ENCODE results near the gene SFMBT2. TPM values are rescaled to one million over a fixed set of nuclear protein-coding genes. Genes with fewer than 3 reads are reported as not detected.
A peak's percentile ranks its signal among the peaks of the same experiment; 100 is the strongest.

SFMBT2 gene
- total RNA-seq, 1 donor from 2014 or later: 20.3 TPM

- no peak for DNase-seq (ENCODE audit: low spot score)
These were observed 14.9 kb upstream of the SFMBT2 start for GRCh38 chr10:7425691-7426090.

- no peak for DNase-seq (ENCODE audit: low spot score)
These were observed 14.1 kb upstream of the SFMBT2 start for GRCh38 chr10:7424919-7425318.

DNA sequence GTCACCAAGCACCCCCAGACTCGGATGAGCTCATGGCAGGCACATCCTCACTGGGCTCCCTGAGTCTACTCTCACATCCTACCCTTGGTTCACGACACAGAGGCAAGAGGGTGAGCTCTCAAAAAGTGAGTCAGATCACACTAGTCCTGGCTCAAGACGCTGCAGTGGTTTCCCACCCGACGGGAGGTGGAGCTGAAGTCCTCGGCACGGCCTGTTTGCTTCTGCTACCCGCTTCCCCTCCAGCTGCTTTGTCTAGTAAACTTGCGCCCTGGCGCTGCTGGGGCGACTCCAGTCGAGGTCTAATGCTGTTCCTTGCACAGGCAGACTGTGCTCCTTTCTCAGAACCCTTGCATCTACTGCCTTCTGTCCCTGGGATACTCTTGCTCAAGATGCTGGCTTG, 13.5 kb upstream of the SFMBT2 start:
- no peak for DNase-seq (ENCODE audit: low spot score)

GRCh38 chr10:7423521-7423920, 12.7 kb upstream of the SFMBT2 start:
- DNase-seq (ENCODE audit: low spot score): no peak

GRCh38 chr10:7421526-7421925, 10.7 kb upstream of the SFMBT2 start:
- no peak for DNase-seq (ENCODE audit: low spot score)

GRCh38 chr10:7419998-7420397, 9.2 kb upstream of the SFMBT2 start:
- DNase-seq (ENCODE audit: low spot score): no peak

DNA sequence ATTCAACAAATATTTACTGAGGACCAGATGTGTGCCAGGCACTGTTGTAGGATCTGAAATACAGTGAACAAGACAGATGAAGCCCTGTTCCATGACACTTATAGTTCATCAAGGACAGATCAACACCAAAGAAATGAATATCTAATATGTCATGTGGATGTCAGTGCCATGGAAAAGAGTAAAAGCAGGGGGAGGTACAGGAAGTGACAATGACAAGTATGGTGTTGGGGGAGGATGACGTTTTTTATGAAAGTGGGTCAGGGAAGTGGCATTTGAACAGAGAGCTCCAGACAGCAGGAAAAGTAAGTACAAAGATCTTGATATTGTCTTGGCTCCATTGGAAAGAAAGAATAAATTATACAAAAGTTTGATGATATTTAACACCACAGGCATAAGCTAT, 7.0 kb upstream of the SFMBT2 start:
- DNase-seq (ENCODE audit: low spot score): no peak

DNA sequence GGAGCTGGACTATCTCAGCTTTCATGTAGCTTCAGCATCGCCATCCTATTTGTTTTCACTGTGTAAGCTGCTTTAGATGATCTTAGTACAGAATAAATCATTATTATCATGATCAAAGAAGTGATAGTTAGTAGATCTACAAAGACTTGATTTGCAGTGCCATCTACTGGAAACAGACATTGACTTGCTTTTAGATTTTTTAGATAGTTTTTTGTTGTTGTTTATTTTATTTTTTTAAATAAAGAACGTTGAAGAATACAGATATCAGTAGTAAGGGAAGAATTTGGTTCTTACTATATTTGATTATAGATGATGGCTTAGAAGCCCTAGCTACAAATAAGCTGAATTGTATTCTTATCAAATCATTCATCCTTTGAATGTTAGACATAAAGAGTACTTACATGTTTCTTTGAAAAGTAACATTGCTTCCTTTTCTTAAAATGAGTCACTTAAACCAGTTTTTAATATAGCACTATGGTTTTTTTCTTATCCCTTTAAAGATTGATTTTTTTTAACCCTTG, 6.3 kb upstream of the SFMBT2 start:
- DNase-seq (ENCODE audit: low spot score): no peak

DNA sequence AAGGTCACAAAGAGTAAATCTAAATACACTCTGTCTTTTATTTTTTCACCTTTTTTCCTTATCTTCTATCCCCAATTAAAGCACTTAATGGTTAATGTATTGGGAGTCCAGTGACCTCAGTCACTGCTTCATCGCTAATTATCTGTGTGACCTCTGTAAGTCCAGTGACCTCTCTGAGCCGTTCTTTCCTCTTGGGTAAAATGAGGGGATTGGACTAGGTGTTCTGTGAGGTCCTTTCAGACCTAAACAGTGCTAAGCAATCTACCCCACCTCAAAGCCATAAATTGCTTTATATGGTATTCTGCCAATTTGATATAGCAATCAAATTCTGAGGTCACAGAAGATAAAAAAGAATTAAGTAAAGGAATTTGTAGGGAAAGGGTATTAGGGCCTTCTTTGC, 3.9 kb upstream of the SFMBT2 start:
- DNase-seq (ENCODE audit: low spot score): no peak

GRCh38 chr10:7412928-7413282, 2.1 kb upstream of the SFMBT2 start:
- no peak for DNase-seq (ENCODE audit: low spot score)

DNA sequence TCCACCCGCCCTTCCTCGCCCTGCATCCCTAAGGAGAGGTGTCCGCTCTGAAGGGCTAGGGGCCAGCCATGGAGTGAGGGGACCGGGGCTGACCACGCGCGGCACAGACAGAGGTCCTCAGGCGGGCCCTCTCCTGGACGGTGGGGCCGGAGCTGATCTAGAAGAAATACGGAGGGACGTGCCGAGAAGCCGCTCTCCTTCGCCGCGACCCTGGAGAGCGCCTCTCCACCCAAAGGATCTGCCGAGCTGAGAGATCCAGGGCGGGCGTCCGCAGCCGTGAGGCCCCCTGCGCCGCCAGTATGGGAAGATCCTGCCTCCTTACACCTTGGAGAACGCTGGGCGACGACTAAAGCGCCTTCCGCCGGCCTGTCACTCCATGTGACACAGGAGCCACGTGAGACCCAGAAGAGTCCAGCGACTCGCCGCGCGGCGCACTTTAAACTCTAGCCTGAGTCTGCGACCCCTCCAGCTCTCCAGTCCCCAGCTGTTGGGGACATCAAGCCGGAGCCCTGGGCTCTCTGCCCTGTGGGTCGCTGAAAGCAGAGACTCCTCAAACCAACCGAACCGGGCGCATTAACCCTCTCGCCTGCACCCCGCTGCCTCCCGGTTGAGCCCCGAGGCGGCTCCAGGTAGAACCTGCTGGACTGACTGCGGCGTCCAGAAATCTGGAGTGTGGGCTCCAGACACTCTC, 1.5 kb upstream of the SFMBT2 start:
- peak; percentile 68 for DNase-seq (ENCODE audit: low spot score)

DNA sequence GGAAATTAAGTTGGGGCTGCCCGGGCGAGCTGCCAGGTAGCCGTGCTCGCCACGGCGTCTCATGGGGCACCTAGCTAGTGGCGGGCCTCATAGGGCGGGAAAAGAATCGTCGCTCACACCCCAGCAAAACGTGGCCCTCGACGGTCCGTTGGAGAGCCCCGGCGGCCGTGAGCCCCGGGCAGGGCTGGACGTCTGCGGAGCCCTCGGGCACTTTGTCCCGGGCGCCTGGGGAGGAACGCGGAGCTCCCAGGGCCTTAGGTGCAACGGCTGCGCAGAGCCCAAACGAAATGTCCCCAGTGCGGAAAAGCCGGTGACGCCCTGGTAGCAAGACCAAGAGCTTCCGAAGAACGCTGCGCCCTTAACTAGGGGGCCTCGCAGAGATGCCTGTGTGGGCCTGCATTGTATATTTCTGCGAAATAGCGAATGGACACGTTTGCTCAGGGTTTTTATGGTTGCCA, 866 bp upstream of the SFMBT2 start:
- DNase-seq (ENCODE audit: low spot score): no peak

DNA sequence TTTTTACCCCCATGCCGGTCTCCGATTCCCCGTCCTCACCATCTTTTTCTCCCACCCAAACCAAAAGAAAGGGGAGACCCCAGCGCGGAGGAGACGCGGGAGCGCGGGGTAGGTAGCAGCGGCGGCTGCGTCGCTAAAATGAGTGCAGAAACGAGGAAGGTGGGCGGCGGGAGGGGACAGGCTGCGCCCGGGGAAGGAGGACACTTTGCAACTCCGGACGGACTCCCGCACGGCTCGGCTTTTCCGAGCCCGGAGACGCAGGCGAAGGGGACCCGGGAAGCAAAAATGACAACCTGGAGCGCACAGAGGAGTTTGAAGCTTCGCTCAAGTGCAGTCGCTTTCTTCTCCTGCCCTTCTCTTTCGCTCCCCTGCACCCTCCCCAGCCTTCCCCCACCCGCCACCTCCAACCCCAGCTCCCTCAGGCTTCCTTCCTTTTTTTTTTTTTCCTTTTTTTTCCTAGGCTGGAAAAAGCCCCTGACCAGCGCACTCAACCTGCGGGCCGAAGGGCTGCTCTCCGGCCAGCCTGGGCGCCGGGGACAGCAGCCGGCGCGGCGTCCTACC, 453 bp downstream of the SFMBT2 start:
- DNase-seq (ENCODE audit: low spot score): peak; percentile 47

- DNase-seq (ENCODE audit: low spot score): no peak
These were observed 1.1 kb downstream of the SFMBT2 start for GRCh38 chr10:7409732-7410168.

- peak; percentile 48 for DNase-seq (ENCODE audit: low spot score)
These were observed 1.6 kb downstream of the SFMBT2 start for GRCh38 chr10:7409045-7409731.

DNA sequence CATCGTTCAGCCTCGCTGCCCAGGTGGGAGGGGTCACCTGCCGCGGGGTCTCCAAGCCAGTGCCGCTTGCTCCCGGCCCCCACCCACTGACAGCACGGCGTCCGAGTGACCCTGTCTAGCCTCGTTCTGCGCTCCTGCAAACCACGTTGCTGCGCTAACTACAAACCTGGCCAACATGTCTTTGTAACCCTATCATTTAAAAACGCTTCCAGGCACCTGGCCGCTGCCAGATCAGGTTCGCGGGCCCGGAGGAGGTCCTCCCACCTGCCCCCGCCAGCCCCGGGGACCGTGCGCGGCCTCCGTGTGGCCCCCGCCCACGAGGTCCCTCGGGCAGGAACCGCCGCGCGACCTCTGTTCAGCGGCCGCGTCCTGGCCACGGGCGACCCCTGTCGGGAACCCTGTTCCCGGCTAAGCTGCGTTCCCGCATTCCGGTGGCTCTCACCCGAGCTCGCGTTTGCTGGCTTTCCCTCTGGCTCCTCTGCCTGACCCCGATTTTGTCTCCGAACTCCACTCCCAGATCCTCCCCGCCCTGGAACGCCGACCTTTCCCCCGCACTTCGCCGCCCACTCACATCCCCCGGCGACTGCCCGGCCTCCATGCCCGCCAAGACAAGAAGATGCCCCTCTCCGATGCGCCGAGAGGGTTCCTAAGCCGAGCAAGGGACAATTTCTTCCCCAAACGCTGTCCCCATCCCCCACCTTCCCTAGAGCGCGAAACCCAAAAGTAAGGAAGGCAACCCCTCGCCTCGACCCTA, 2.4 kb downstream of the SFMBT2 start:
- peak; percentile 71 for DNase-seq (ENCODE audit: low spot score)

- DNase-seq (ENCODE audit: low spot score): peak; percentile 63
These were observed 3.2 kb downstream of the SFMBT2 start for GRCh38 chr10:7407368-7408290.

- no peak for DNase-seq (ENCODE audit: low spot score)
These were observed 4.0 kb downstream of the SFMBT2 start for GRCh38 chr10:7406712-7407333.

DNA sequence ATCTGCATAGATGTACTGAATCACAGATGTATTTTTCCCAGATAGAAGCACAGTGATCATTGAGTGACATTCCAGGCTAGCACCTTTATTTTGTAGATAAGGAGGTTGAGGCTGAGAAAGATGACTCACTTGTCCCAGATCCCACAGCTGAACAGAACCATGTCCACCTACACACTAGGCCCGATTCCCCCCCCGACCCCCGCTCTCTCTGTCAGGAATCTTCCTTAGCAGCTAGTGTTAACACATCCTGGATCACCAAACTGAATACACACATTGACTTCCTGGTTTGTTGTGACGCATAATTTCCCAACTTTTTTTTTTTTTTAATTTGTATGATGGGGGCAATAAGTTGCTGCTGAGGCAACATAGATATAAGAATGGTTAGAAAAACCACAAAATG, 5.2 kb downstream of the SFMBT2 start:
- no peak for DNase-seq (ENCODE audit: low spot score)

- DNase-seq (ENCODE audit: low spot score): no peak
These were observed 7.2 kb downstream of the SFMBT2 start for GRCh38 chr10:7403620-7404019.

- no peak for DNase-seq (ENCODE audit: low spot score)
These were observed 9.1 kb downstream of the SFMBT2 start for GRCh38 chr10:7401782-7402181.

Measured in ureter (tissue), 1 donor.